Raji (cell line): ENCODE results near the gene THSD4.

Experiments
- POLR2A ChIP-seq: IDR thresholded peaks from 2 replicates; pipeline ENCODE4 v1.6.1; 2011; ENCODE audit warnings: low read depth, low read length, control low read depth; ENCODE audit not compliant: insufficient read depth

The THSD4 gene

GRCh38 chr15:71559616-71560015 is 444.3 kb downstream of the THSD4 start:
- TF ChIP-seq POLR2A, result no peak

GRCh38 chr15:71562251-71562650 is 447.0 kb downstream of the THSD4 start:
- TF ChIP-seq POLR2A, result no peak

- no peak for TF ChIP-seq POLR2A
These were observed 448.9 kb downstream of the THSD4 start for GRCh38 chr15:71564217-71564616.

- no peak for TF ChIP-seq POLR2A
These were observed 449.7 kb downstream of the THSD4 start for GRCh38 chr15:71565006-71565405.

GRCh38 chr15:71565631-71566160 is 450.4 kb downstream of the THSD4 start:
- no peak for TF ChIP-seq POLR2A

- no peak for TF ChIP-seq POLR2A
These were observed 451.0 kb downstream of the THSD4 start for GRCh38 chr15:71566226-71566625.

GRCh38 chr15:71567173-71567572 is 451.9 kb downstream of the THSD4 start:
- TF ChIP-seq POLR2A, result no peak

- no peak for TF ChIP-seq POLR2A
These were observed 453.0 kb downstream of the THSD4 start for GRCh38 chr15:71568227-71568626.

GRCh38 chr15:71570736-71571135 is 455.5 kb downstream of the THSD4 start:
- no peak for TF ChIP-seq POLR2A

- TF ChIP-seq POLR2A, result no peak
These were observed 456.4 kb downstream of the THSD4 start for GRCh38 chr15:71571641-71572040.

- no peak for TF ChIP-seq POLR2A
These were observed 457.3 kb downstream of the THSD4 start for GRCh38 chr15:71572452-71573053.

GRCh38 chr15:71573599-71573998 is 458.3 kb downstream of the THSD4 start:
- TF ChIP-seq POLR2A, result no peak

GRCh38 chr15:71575474-71576045 is 460.3 kb downstream of the THSD4 start:
- TF ChIP-seq POLR2A, result no peak

- TF ChIP-seq POLR2A, result no peak
These were observed 461.8 kb downstream of the THSD4 start for GRCh38 chr15:71577071-71577470.

- TF ChIP-seq POLR2A, result no peak
These were observed 466.2 kb downstream of the THSD4 start for GRCh38 chr15:71581398-71581930.

GRCh38 chr15:71585159-71585558 is 469.9 kb downstream of the THSD4 start:
- TF ChIP-seq POLR2A, result no peak
